ENCODE measurements around the gene GRAMD1B.

DNA sequence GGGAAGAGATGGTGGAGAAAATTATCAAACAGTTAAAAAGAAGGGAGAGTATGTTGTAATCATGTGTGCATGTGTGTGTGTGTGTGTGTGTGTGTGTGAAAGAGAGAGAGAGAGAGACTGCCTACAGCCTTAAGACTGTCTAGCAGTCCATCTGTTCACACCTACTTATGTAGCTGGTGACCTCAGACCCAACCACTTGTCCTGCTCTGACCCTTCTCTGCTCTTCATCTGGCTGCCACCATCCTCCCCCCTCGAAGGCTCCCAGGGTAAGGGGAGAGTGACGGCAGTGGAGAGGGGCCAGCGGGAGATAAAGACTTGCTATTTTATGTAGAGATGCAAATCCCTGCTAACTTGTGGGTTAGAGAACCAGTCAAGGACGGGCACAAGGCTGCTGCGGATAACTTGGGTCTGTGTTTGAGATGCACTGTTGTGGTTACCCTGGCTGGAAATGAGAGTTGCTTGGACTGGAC, 24.9 kb upstream of the GRAMD1B start:
- TF ChIP-seq, protein P1, sequence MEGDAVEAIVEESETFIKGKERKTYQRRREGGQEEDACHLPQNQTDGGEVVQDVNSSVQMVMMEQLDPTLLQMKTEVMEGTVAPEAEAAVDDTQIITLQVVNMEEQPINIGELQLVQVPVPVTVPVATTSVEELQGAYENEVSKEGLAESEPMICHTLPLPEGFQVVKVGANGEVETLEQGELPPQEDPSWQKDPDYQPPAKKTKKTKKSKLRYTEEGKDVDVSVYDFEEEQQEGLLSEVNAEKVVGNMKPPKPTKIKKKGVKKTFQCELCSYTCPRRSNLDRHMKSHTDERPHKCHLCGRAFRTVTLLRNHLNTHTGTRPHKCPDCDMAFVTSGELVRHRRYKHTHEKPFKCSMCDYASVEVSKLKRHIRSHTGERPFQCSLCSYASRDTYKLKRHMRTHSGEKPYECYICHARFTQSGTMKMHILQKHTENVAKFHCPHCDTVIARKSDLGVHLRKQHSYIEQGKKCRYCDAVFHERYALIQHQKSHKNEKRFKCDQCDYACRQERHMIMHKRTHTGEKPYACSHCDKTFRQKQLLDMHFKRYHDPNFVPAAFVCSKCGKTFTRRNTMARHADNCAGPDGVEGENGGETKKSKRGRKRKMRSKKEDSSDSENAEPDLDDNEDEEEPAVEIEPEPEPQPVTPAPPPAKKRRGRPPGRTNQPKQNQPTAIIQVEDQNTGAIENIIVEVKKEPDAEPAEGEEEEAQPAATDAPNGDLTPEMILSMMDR (IDR thresholded peaks at IDR 0.05; ENCODE audit: low read depth, low read length, poor library complexity, severe bottlenecking): no peak
- TF ChIP-seq EZH2phosphoT487 (IDR thresholded peaks at IDR 0.05; ENCODE audit: borderline replicate concordance, low read length): no peak

All from DOHH2 (cell line).